Medulla oblongata (tissue), 1 donor: ENCODE measurements around the gene RASGRF1.

Experiments
- DNase-seq: peaks from one replicate; pipeline ENCODE4 v3.0.0-alpha.2; 2015; ENCODE audit errors: extremely low spot score

Gene RASGRF1

GRCh38 chr15:78960308-78960707 is 130.3 kb downstream of the RASGRF1 start:
- DNase-seq = no peak

- no peak for DNase-seq
These were observed 131.2 kb downstream of the RASGRF1 start for GRCh38 chr15:78959360-78959759.

DNA sequence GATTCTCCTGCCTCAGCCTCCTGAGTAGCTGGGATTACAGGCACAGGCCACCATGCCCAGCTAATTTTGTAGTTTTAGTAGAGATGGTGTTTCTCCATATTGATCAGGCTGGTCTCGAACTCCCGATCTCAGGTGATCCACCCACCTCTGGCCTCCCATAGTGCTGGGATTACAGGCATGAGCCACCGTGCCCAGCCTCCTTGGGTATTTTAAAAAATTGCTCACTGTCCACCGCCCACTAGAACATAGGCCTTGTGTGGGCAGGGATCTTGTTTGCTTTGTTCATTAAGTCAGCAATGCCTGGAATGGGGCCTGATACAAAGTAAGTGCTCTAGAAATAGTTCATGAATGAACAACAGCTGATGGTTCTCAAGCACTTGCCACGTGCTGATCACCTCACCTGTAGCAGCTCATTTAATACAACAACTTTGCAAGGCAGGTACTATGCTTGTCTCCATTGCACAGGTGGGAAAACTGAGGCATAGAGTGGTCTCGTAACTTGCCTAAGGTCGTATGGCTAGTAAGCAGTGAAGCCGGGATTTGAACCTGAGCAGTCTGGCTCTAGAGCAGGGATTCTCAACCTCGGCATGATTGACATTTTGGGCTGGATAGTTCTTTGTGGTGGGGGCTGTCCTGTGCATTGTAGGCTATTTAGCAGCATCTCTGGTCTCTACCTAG is 133.0 kb downstream of the RASGRF1 start:
- DNase-seq = no peak

DNA sequence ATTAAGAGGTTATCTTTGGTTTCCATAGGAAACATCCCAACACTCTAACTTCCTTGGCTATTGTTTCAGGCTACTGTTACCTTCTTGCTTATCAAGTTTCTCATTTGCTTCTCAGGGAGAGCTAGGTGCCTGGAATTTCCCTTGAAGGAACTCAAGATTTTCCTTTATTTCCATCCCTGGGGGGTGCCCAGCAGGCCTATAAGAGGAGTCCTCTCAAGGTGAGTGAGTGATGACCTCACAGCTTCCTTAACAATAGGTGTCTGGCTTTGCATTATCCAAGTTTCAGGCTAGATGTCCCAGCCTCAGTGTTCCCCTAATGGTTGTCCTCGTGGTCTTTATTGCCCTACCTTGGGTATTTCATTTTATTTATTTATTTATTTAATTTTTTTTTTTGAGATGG is 133.6 kb downstream of the RASGRF1 start:
- DNase-seq = no peak

DNA sequence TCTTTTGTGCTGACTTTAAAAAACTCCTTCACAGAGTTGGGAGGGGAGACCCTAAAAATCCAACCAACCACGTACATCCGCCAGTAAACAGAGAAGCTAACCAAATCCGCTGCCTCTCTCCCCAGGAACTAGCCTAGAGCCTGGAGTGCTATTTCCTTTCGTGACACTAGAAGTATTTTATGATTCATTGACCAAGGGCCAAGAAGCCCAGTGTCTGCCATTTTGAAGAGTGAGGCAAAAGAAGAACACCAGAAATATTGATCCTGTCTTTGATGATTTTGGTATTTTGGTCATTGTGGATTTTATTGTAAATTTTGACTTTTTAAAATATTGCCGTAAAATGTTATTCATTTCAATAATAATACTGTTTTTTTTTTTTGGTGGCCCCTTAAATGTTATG is 135.2 kb downstream of the RASGRF1 start:
- no peak for DNase-seq

DNA sequence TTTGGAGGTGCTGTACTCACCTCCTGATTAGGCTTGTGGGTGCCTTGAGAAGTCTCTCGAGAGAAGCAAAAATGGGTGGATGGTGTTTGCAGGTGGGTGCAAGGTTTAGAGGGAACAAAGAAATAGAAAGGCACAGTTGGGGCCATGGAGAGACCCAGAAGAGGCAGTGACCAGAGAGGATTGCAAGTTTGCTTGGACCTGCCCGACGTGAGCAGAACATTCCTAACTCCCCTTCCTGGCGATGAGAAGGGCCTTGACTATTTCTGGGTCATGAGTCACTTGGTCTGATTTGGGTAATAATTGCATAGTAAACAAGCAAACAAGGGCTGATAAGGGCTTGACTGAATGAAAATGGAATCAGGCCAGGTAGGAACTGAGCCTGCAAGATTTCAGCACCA is 138.7 kb downstream of the RASGRF1 start:
- DNase-seq = no peak

DNA sequence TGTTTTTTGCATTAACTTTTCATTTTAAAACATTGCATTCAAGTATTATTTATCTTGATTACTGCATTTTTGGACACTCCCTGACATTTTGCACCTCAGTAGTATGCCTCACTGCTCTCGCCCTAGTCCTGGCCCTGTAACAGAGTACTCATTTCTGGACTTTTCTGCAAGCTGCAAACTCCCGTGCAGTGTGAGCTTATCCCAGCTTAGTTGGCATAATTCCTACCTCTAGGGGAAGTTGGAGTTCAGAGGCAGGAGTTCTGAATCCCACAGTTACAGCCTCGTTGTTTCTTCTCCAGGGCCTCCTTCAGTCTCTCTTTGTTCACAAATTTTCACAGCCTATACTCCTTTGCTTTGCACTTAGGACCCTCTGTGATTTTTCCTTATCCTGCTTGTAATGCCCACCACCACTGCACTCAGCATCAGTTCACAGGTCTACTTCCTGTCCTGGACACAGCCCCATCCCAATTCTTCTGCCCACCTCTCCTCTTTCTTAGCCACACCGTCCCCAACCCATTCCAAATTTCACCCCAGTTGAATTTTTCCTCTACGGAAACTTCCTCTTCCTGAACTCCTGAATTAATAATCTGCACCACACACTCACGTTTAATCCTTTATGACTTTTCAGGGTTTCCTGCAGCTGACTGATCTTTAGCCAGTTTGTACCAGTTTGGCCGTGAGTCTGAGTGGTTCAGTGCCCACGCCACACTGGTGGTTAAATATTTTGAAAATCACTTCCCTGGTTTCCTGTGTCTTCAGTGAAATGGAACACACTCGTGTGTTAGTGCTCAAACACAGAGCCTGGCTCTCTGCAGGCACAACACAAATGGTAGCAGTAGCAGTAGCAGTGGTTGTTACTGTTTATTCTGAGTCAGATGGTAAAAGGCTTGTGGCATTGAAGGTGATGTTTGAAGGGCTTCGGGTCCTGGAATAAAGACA is 139.4 kb downstream of the RASGRF1 start:
- DNase-seq = peak; percentile 58

DNA sequence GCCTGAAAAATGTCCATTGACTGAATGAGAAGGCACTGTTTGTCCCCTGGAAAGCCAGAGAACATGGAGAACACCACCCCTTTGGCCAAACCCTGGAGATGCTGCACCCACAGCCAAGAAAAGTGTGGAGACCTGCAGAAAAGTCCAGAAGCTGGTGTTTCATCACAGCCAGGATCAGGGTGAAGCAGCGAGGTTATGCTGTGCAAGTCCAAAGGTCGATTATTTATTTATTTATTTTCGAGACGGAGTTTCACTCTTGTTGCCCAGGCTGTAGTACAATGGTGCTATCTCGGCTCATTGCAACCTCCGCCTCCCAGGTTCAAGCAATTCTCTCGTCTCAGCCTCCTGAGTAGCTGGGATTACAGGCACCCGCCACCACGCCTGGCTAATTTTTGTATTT is 140.2 kb downstream of the RASGRF1 start:
- DNase-seq = no peak

DNA sequence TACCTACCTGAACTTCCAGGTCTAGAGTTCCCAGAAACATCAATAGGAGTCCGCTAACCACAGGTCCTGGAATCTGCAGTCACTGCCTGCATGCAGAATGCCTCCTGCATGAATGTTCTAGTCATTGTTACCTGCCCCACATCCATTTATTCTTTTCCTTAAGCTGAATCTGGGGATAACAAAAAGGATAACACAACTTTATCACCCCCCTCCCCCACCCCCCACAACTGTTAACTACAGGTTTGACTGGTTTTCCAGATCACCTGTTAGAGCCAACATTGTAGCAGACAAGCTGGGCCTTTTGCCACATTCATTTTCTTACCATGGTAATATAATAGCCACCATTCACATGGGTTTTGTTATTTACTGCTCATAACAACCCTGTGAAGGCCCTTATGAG is 141.1 kb downstream of the RASGRF1 start:
- no peak for DNase-seq

DNA sequence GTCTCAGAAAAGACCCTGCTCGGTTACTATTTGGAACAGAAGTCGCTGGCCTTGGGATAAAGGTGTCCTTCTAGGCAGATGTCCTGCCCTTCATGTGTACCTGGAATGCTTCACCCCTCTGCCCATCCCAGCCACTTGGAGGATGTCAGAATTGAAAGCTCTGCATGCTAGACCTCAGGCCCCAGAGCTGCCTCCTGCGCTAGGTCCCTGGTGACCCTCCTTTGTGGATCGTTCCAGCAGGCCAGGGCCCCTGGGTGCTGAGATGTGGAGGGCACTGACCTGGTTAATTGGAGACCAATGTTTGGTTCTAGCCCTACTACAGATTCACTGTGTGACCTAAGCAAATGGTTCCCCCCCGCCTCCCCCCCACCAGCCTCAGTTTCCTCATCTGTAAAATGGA is 143.1 kb downstream of the RASGRF1 start:
- DNase-seq = no peak

DNA sequence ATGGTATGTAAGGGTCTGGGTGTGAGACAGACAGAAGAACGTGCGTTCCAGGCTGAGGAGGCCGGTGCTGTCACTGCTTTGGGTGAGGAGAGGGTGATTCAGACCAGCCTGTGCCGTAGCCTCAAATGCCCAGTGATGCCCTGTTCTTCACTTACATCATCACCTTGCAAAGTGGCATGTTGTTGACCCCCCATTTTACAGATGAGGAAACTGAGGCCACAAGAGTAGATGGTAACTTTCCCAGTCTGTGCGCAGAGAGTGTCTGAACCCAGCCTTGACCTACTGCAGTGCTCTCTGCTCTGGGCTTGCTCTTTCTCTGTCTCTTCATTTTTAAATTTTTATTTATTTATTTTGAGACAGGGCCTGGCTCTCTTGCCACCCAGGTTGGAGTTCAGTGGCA is 144.1 kb downstream of the RASGRF1 start:
- no peak for DNase-seq

DNA sequence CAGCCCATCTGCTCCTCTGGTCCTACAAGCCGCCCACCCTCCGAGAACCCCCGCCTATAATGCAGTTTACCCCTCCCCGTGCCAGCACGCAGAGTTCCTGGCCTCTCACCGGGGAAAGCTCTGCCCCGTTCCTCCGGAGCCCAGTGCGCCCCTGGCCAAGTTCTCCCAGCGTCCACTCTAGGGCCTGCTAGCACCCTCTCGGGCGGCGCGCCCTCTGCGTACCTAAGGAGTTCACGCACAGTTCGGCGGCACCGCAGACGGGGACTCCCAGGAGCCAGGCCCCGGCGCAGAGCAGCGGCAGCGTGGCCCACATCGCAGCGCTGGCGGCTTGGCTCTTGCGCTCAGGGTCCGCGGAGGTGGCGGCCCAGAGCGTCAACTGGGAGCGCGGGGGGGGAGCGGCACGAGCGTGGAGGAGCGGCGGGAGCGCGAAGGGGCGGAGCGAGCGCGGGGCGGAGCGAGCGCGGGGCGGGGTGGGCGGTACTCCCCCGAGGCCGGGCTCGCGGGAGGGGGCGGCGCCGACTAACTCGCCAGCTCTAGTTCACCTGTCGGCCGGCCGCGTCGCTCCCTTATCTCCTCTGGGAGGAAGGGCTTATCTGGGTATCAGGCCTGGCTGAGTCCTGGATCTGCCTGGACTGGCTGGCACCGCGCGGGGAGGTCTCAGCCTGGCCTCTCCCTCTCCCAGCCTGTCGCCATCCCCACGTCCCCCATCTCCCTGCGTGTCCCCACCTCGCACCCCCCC is 145.7 kb downstream of the RASGRF1 start, which contains the start of gene CTSH:
TSS of gene CTSH (minus strand) at position 378 of the 739 bp plus-strand sequence. CDS start at position 313, 65 bp downstream.
- DNase-seq = peak; percentile 72

- no peak for DNase-seq
These were observed 146.4 kb downstream of the RASGRF1 start for GRCh38 chr15:78944202-78944625.

DNA sequence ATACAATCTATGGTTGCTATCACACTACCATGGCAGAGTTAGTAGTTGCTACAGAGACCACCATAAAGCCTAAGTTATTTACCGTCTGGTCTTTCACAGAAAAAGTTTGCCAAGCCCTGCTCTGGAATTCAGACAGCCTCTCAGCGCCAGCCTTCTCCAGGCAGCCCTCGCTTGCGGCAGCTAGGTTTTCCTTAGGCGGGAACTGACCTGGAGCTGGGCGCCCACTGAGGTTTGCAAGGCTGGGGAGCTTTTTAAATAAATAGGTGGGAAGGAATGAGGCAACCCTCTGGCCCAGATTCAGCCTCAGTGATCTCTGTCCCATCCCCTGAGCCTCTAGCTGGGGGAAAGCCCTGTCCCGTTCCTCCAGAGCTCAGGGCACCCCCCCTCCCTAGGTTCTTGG is 146.9 kb downstream of the RASGRF1 start:
- no peak for DNase-seq

GRCh38 chr15:78942741-78943140 is 147.8 kb downstream of the RASGRF1 start:
- no peak for DNase-seq

DNA sequence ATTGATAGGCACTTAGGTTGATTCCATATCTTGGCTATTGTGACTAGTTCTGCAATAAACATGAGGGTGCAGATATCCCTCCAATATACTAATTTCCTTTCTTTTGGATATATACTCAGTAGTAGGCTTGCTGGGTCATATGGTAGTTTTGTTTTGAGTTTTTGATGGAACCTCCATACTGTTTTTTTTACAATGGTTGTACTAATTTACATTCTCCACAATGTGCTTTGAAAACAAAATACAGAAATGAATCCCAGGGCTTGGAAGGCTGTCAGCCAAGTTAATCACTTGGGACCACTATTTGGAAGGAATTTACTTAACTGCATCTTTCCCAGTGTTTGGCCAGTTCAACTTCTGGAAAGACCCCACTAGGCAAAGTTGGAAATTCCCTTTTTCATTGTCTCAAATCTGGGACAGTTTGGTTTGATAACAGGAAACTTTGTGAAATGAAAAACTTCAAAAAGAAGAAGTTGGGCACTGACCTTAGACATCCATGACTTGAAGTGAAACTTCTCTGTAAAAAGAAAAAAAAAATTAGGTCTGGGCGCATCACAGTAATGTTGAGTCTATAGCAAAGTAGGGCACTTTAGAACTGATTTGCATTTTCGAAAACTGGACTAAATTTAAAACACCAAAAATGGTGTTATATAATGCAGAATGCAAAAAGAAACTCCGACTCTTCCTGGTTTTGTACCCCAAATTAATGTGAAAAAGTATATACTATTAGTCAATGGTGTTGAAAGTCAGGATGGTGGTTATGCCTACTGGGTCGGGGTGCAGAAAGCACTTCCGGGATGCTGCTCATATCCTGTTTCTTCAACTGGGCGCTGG is 151.7 kb downstream of the RASGRF1 start:
- DNase-seq = peak; percentile 63

DNA sequence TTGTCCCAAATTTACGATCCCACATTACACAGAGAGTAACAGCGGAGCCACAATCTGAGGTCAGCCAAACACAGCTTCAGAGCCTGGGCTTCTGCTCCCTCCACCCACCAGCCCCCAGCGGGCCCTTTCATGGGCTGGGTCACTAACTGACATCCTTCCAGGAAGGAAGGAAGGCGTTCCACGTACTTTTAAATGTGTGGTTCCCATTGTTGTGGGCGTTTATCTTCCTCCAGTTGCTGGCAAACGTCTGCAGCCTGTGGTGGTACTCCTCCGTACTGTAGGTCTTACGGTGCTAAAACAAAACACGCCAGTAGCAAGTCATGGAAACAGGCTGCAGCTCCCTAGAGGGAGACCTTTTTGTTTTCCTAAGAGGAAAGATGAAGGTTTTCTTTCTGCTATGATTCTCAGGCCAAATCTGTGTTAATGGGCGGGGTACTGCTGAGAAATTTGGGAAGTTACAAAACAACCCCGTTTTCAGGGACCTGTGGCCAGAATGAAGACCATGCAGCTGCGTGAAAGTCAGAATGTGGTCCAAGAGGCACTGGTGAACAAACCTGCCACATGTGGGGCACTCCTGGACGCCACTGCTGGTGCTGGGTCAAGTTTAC is 153.3 kb downstream of the RASGRF1 start:
- DNase-seq = no peak

DNA sequence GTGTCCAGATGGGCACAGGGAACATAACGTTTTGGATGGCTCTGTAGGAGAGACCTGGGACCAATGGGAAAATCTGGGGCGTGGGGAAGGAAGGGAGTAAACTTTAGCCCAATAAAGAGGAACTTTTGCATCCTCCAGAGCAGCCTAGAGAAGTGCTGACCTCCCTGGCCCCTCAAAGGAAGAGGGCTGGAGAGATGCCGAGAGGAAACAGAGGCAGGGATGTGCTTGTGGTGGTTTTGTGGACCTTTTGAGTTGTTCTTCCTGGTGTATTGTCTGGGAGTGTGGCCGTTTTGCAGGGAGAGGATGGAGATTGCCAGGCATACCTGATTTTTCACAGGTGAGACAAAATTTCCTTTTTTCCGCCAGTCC is 155.9 kb downstream of the RASGRF1 start:
- DNase-seq = no peak

DNA sequence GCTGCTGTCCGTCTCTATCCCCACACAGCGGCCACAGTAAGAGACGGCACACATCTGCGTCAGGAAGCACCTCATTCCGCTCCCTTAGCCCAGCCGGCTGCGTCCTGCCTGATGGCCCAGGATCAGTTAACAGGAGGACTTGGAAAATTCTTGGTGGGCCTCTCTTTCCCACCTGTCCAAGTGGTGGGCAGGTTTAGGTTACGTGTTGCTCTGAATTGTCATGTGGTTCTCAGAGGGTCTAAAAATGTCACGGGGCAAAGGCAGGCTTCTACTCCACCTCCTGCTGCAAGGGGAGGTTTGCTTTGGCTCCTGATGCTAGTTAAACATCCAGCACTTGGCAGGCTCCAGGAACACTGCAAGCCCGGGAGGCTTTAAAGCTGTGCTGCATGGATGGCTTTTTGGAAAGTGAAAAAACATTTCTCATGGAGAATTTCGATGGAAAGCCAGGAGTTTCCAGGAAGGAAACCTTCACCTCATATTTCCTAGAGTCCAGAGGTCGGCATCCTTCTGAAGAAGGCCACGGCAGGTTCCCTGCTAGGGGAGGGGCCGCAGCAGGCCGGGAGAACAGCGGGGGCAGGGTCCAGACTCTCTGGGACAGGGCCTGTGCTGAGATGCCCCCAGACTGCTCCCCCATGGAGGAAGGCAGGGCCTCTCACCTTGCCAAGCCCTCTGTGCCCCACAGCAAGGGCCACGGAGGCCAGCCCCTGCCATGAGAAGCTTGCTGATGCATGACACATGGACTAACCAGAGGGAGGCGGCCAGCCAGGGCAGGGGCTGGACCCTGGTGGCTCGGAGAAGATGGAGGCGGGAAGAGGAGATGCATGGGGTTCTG is 156.5 kb downstream of the RASGRF1 start:
- DNase-seq = peak; percentile 63

GRCh38 chr15:78933187-78933822 is 157.3 kb downstream of the RASGRF1 start:
- no peak for DNase-seq
